Ovary (tissue), 9 donors: ENCODE measurements around the gene C20orf204. TPM values are rescaled to one million over a fixed set of nuclear protein-coding genes. Genes with fewer than 3 reads are reported as not detected.

Experiments
- DNase-seq, 5 donors: peaks; one replicate each; pipeline ENCODE4 v3.0.0-alpha.2; 2019 to 2020
- H3K27ac ChIP-seq, 2 donors: fragments of 200-600 bp; one replicate each; pipeline versions ENCODE4 v1.5.1 to v1.8.0; 2019 to 2022
- H3K27me3 ChIP-seq: fragments of 200-600 bp; one replicate; pipeline ENCODE4 v1.8.0; 2022
- H3K36me3 ChIP-seq: fragments of 200-600 bp; sonication (generic); one replicate; pipeline ENCODE4 v1.5.1; 2019
- H3K4me1 ChIP-seq: one replicate; pipeline ENCODE4 v1.8.1; 2013; ENCODE audit warnings: mild to moderate bottlenecking, moderate library complexity; ENCODE audit not compliant: insufficient read depth
- H3K4me3 ChIP-seq: fragments of 200-600 bp; sonication (generic); one replicate; pipeline ENCODE4 v1.5.1; 2017
- H3K9me3 ChIP-seq, 2 donors: fragments of 200-600 bp in 1 of 2; sonication (generic) in 1 of 2; one replicate each; pipeline versions ENCODE4 v1.5.1 to v1.8.1; 2013 to 2019; ENCODE audit warnings: mild to moderate bottlenecking in 1 of 2, moderate library complexity in 1 of 2
- CTCF ChIP-seq, 3 donors: fragments of 450-650 bp in 2 of 3; fragments of 200-600 bp in 1 of 3; IDR thresholded peaks; one replicate each; pipeline versions ENCODE4 v1.5.1 to v1.8.0; 2016 to 2022; ENCODE audit warnings: antibody characterized with exemption in 3 of 3, mild to moderate bottlenecking in 1 of 3
- EP300 ChIP-seq: sonication (generic); formaldehyde crosslinking; IDR thresholded peaks from one replicate; pipeline ENCODE4 v1.6.1; 2017; ENCODE audit warnings: antibody characterized with exemption
- POLR2A ChIP-seq: fragments of 450-650 bp; IDR thresholded peaks from one replicate; pipeline ENCODE4 v1.6.1; 2017; ENCODE audit warnings: antibody characterized with exemption, mild to moderate bottlenecking, moderate library complexity
- WGBS, 3 donors: extraction: QIAGEN DNeasy Blood & Tissue Kit in 1 of 3; methylation state at CpG; one replicate each; pipeline versions ENCODE4 v1.1.5 to v1.1.7; 2013 to 2017; 5-methylcytosine and 5-hydroxymethylcytosine counted together
- intact Hi-C, 4 donors: fragments of 100-400 bp; cut with DNase I; formaldehyde crosslinking; loops; one replicate each; pipeline versions ENCODE4 v1.11.0 to v1.15.1; 2022 to 2023
- polyA plus RNA-seq, 2 donors: library from polyadenylated mRNA; stranded (reverse); fragments of 200-250 nt in 1 of 2; fragments of 350-450 nt in 1 of 2; fragmentation: Illumina TruSeq in 1 of 2; extraction: RNeasy Lipid Tissue Mini Kit (QIAGEN cat#74804) in 1 of 2; gene quantifications; one replicate each; pipeline ENCODE4 v1.2.3, GENCODE V29; 2013 to 2014
- total RNA-seq, 7 donors: library from RNA; depleted of rRNA in 2 of 7; stranded (reverse); fragments of >200 nt in 2 of 7; fragmentation: NEBNext Ultra II Directional in 3 of 7; extraction: Animal tissue kit (Norgen Biotek cat#: 25700) in 3 of 7; gene quantifications; one replicate each; pipeline versions ENCODE4 v1.1.0 to v1.2.4, GENCODE V29; 2016 to 2023
- donor health status: DM: no; HTN: no; CAD: no; lungs with moderate emphysema.
- donor health status: DM: no; HTN: no; CAD: no.
- donor health status: Bipolar disorder and iron deficiency.
- donor health status: DM: yes; HTN: yes; CAD: no.
- donor health status: DM: no; HTN: no; CAD: no.
- donor health status: DM: yes; HTN: yes; CAD: no.

Gene C20orf204
- total and polyA plus RNA-seq, 9 donors = 0.20 to 2.8 (median 1.4) TPM

- Histone ChIP-seq H3K27me3 (no peaks in the 10 kb centered on the region), H3K36me3 (no peaks in the 10 kb centered on the region), H3K4me3 (no peak overlapping the region), H3K9me3 (no peaks in the 10 kb centered on the region), H3K4me1 (no peaks in the 10 kb centered on the region), H3K27ac (no peak overlapping the region)
- no peak for TF ChIP-seq EP300
- no peak for TF ChIP-seq POLR2A
- TF ChIP-seq CTCF (IDR thresholded peaks at IDR 0.05) = no peak
- DNase-seq = no peak
- WGBS, 3 donors = 66 to 78% (median 70%) methylated on average over 15 of the region's 15 CpGs
- intact Hi-C loops = no loop called here
Measured at GRCh38 chr20:64077876-64078551, 42.0 kb downstream of the C20orf204 start.

- H3K4me1 ChIP-seq = no peaks in the 10 kb centered on the region
- H3K9me3 ChIP-seq = no peaks in the 10 kb centered on the region
- H3K4me3 ChIP-seq = peak overlapping the region; percentile 37
- no peaks in the 10 kb centered on the region for H3K27me3 ChIP-seq
- intact Hi-C loops = no loop called here
- WGBS, 3 donors = 12 to 18% (median 13%) methylated on average over 4 of the region's 4 CpGs
- no peak for TF ChIP-seq CTCF (IDR thresholded peaks at IDR 0.05)
- TF ChIP-seq POLR2A = no peak
- no peak for TF ChIP-seq EP300
- H3K36me3 ChIP-seq = no peaks in the 10 kb centered on the region
- DNase-seq = no peak
- H3K27ac ChIP-seq = no peak overlapping the region
Measured at GRCh38 chr20:64078934-64079272, 42.9 kb downstream of the C20orf204 start.

- intact Hi-C loops = no loop called here
- Histone ChIP-seq H3K27me3 (no peaks in the 10 kb centered on the region), H3K36me3 (no peaks in the 10 kb centered on the region), H3K4me3 (peak within 1 kb of the TSS; percentile 37), H3K4me1 (no peaks in the 10 kb centered on the region), H3K9me3 (no peaks in the 10 kb centered on the region), H3K27ac (peak within 1 kb of the TSS in 1 of 2 donors; percentile 22)
- DNase-seq = peak; percentile 56 to 78 (median 71)
- WGBS, 3 donors = 0 to 1% (median 0%) methylated on average over 26 to 73 of the region's 73 CpGs
- TF ChIP-seq POLR2A (no peak), EP300 (no peak), CTCF (IDR thresholded peaks at IDR 0.05) (no peak)
Measured at GRCh38 chr20:64079273-64080012, 43.5 kb downstream of the C20orf204 start, which contains the start of gene RGS19. TSS of gene RGS19 (minus strand) at chr20:64079518. CDS start at chr20:64076886, 2,632 bp downstream.

GRCh38 chr20:64080013-64080812 lies 44.2 kb downstream of the C20orf204 start, which contains the start of gene OPRL1:
TSS of gene OPRL1 (plus strand) at chr20:64080082. CDS start at chr20:64092721, 12,639 bp downstream.
- intact Hi-C loops = no loop called here
- Histone ChIP-seq H3K27ac (peak within 1 kb of the TSS in 1 of 2 donors; percentile 22), H3K4me3 (peak within 1 kb of the TSS; percentile 37), H3K36me3 (no peaks in the 10 kb centered on the region), H3K4me1 (no peaks in the 10 kb centered on the region), H3K9me3 (no peaks in the 10 kb centered on the region), H3K27me3 (no peaks in the 10 kb centered on the region)
- DNase-seq = peak in 1 of 5 donors; percentile 53
- 4 to 9% (median 6%) methylated on average over 35 to 62 of the region's 62 CpGs for WGBS, 3 donors
- TF ChIP-seq CTCF (IDR thresholded peaks at IDR 0.05) = no peak
- no peak for TF ChIP-seq EP300
